T-cell (primary cell): ENCODE data around the gene MAPK8IP3. TPM values are rescaled to one million over a fixed set of nuclear protein-coding genes. Genes with fewer than 3 reads are reported as not detected.

Experiments
- ATAC-seq, 4 experiments: fragments of 200-7000 bp in 3 of 4; fragments of 150-1000 bp in 1 of 4; cut with Tn5 transposase; replicated peaks in 1 of 4; 1 replicate in 3 of 4; 2 replicates in 1 of 4; pipeline ENCODE4 v1.10.0; 2021; ENCODE audit warnings: moderate library complexity in 3 of 4, mild to moderate bottlenecking in 2 of 4, moderate number of reproducible peaks in 1 of 4
- CTCF ChIA-PET, 2 donors: fragments of 300-600 bp; sonication (Branson Sonifier 250); formaldehyde crosslinking; loops; one replicate each; lab custom pipeline; 2022; ENCODE audit warnings: antibody characterized with exemption in 2 of 2; lab: Charles Lee
- POLR2A ChIA-PET, 2 donors: fragments of 300-600 bp; sonication (Branson Sonifier 250); formaldehyde crosslinking; loops; one replicate each; lab custom pipeline; 2022; ENCODE audit warnings: antibody characterized with exemption in 2 of 2; lab: Charles Lee
- DNase-seq, 35 experiments: peaks; one replicate each; pipeline versions ENCODE4 v3.0.0 to v3.0.0-alpha.2; 2013 to 2023
- H3K27ac ChIP-seq: one replicate; pipeline ENCODE4 v1.5.1; 2013; ENCODE audit warnings: low read length
- H3K27me3 ChIP-seq, 2 experiments: replicated peaks in 1 of 2; 1 replicate in 1 of 2; 2 replicates in 1 of 2; pipeline versions ENCODE4 v1.6.1 to v1.7.0; 2013; ENCODE audit warnings: low read length in 1 of 2, mixed read lengths in 1 of 2; ENCODE audit not compliant: control insufficient read depth in 2 of 2, insufficient read depth in 2 of 2; ENCODE audit errors: extremely low read depth in 1 of 2
- H3K36me3 ChIP-seq, 2 donors: 1 replicate in 1 of 2; 2 replicates in 1 of 2; pipeline versions ENCODE4 v1.6.1 to v1.7.0; 2013; ENCODE audit warnings: low read length in 1 of 2; ENCODE audit not compliant: control insufficient read depth in 2 of 2, insufficient read depth in 1 of 2; ENCODE audit errors: extremely low read depth in 1 of 2
- H3K4me1 ChIP-seq, 2 experiments: 1 replicate in 1 of 2; 2 replicates in 1 of 2; pipeline versions ENCODE4 v1.6.1 to v1.7.0; 2013; ENCODE audit warnings: low read length in 2 of 2, mixed read lengths in 1 of 2; ENCODE audit not compliant: insufficient read depth in 2 of 2, control insufficient read depth in 1 of 2; ENCODE audit errors: extremely low read depth in 1 of 2
- H3K4me3 ChIP-seq, 2 donors: 1 replicate in 1 of 2; 2 replicates in 1 of 2; pipeline versions ENCODE4 v1.5.1 to v1.7.0; 2013; ENCODE audit warnings: mild to moderate bottlenecking in 2 of 2, low read length in 1 of 2, moderate library complexity in 1 of 2; ENCODE audit not compliant: control insufficient read depth in 1 of 2; ENCODE audit errors: extremely low read depth in 1 of 2
- H3K9me3 ChIP-seq: 2 replicates; pipeline ENCODE4 v1.7.0; 2013
- H3K27ac Mint-ChIP-seq, 2 donors: one replicate each; pipeline ENCODE4 v1.8.0; 2020 to 2021; ENCODE audit warnings: mild to moderate bottlenecking in 2 of 2, mixed read lengths in 2 of 2
- H3K27me3 Mint-ChIP-seq, 2 donors: one replicate each; pipeline ENCODE4 v1.8.0; 2021 to 2022; ENCODE audit warnings: mixed read lengths in 2 of 2
- H3K36me3 Mint-ChIP-seq: one replicate; pipeline ENCODE4 v1.8.0; 2021; ENCODE audit warnings: mixed read lengths
- H3K4me1 Mint-ChIP-seq, 3 donors: one replicate each; pipeline ENCODE4 v1.8.0; 2020 to 2022; ENCODE audit warnings: mixed read lengths in 3 of 3, mild to moderate bottlenecking in 1 of 3
- H3K4me3 Mint-ChIP-seq, 3 donors: one replicate each; pipeline ENCODE4 v1.8.0; 2020 to 2022; ENCODE audit warnings: mild to moderate bottlenecking in 3 of 3, mixed read lengths in 3 of 3, moderate library complexity in 3 of 3
- H3K9me3 Mint-ChIP-seq, 3 donors: one replicate each; pipeline ENCODE4 v1.8.0; 2020 to 2022; ENCODE audit warnings: mixed read lengths in 3 of 3
- WGBS: methylation state at CpG from one replicate; pipeline ENCODE4 v1.1.5; 2013; ENCODE audit warnings: missing lambda C conversion rate; ENCODE audit not compliant: insufficient coverage; 5-methylcytosine and 5-hydroxymethylcytosine counted together
- total RNA-seq, 35 experiments: library from RNA in 6 of 35; stranded (reverse) in 6 of 35; fragments of 120-200 nt in 1 of 35; gene quantifications; one replicate each; pipeline versions ENCODE4 v1.2.1 to v1.2.4 and lab custom pipeline; 2013 to 2026

MAPK8IP3 gene
- total RNA-seq, 5 donors from 2014 or later (not counting 1 experiment from before 2014, with no cell fraction given): 216 to 309 (median 290) TPM

DNA sequence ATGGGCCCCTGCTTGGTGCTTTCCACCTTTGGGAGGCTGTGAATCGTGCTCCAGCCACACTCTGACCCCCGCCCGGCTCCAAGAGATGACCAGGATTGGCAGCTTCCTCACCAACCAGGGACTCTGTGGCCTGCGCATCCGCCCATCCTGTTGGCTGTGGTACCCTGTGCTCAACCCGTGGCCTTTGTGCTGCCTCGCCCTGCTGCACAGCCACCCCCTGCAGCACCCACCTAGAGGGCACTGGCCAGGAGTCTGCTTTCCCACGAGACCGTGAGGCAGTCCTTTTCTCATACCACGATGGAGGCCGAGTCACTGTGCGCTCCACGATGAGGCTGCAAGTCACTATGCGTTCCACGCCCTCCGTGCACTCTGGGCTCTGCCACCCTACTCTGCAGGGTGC lies 46.0 kb downstream of the MAPK8IP3 start:
- no peak overlapping the region for H3K4me3 ChIP-seq
- no peak overlapping the region for H3K27ac ChIP-seq
- H3K27ac Mint-ChIP-seq: no peak overlapping the region
- peaks cover 25% of the 10 kb centered on the region for H3K36me3 Mint-ChIP-seq
- no peak overlapping the region for H3K4me3 Mint-ChIP-seq
- ChIA-PET POLR2A (no interaction called here), CTCF (no interaction called here)
- no peaks in the 10 kb centered on the region for H3K27me3 ChIP-seq
- H3K9me3 ChIP-seq: no peaks in the 10 kb centered on the region
- no peaks in the 10 kb centered on the region for H3K9me3 Mint-ChIP-seq
- peaks cover 4 to 10% (median 6%) of the 10 kb centered on the region in 3 donors for H3K4me1 Mint-ChIP-seq
- H3K4me1 ChIP-seq: peaks cover 0 to 2% of the 10 kb centered on the region in 2 experiments
- WGBS: 96% methylated on average over 16 of the region's 16 CpGs
- no peaks in the 10 kb centered on the region for H3K27me3 Mint-ChIP-seq
- H3K36me3 ChIP-seq: peaks cover 28 to 61% of the 10 kb centered on the region in 2 donors
- ATAC-seq: no peak
- DNase-seq: no peak

DNA sequence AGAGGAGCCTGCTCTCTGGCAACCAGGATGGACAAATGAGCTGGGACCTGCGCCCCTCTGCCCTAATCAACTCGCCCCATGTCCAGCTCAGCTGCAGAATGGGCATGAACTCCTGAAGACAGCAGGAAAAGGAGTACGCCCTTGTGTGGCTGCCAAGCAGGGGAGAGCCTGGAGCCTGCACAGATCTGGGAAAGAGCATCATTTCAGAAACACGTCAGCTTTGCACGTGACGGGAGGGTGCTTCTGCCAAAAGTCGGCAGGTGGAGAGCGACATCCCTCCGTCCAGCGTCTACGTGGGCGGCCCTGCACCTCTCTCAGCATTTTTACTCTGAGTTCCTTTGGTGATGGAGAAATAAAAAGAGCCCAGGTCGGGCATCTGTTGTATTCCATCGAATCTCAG lies 46.9 kb downstream of the MAPK8IP3 start:
- 100% methylated on average over 8 of the region's 14 CpGs for WGBS
- H3K36me3 ChIP-seq: peaks cover 26 to 52% of the 10 kb centered on the region in 2 donors
- H3K9me3 ChIP-seq: no peaks in the 10 kb centered on the region
- ChIA-PET CTCF (no interaction called here), POLR2A (no interaction called here)
- peaks cover 0 to 11% of the 10 kb centered on the region in 2 experiments for H3K4me1 ChIP-seq
- Mint-ChIP-seq H3K36me3 (peaks cover 25% of the 10 kb centered on the region), H3K4me3 (no peak overlapping the region), H3K4me1 (peaks cover 6 to 18% (median 9%) of the 10 kb centered on the region in 3 donors), H3K27me3 (no peaks in the 10 kb centered on the region), H3K9me3 (no peaks in the 10 kb centered on the region), H3K27ac (no peak overlapping the region)
- ATAC-seq: no peak
- H3K27me3 ChIP-seq: no peaks in the 10 kb centered on the region
- H3K27ac ChIP-seq: no peak overlapping the region
- DNase-seq: no peak
- no peak overlapping the region for H3K4me3 ChIP-seq

DNA sequence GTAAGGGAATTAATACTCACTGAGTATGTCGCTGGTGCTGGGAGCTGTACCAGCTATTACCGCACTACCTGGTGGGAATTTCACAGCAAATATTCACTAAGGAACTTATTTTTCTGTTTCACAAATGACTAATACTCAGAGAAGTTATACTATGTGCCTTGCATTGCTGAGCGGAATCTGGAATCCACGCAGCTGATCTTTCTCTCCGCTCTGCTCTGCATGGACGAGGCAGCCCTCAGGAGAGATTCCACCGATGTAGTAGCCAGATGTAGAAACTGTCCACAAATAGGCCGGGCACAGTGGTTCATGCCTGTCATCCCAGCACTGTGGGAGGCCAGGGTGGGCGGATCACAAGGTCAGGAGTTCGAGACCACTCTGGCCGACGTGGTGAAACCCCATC lies 48.2 kb downstream of the MAPK8IP3 start:
- H3K4me1 Mint-ChIP-seq: peaks cover 6 to 20% (median 9%) of the 10 kb centered on the region in 3 donors
- no peak overlapping the region for H3K4me3 Mint-ChIP-seq
- H3K36me3 ChIP-seq: peaks cover 24 to 44% of the 10 kb centered on the region in 2 donors
- H3K4me3 ChIP-seq: no peak overlapping the region
- H3K36me3 Mint-ChIP-seq: peaks cover 20% of the 10 kb centered on the region
- no peaks in the 10 kb centered on the region for H3K9me3 Mint-ChIP-seq
- peak overlapping the region in 1 of 2 donors; percentile 11 for H3K27ac Mint-ChIP-seq
- no peak overlapping the region for H3K27ac ChIP-seq
- WGBS: 90% methylated on average over 10 of the region's 12 CpGs
- ChIA-PET POLR2A (no interaction called here), CTCF (no interaction called here)
- no peaks in the 10 kb centered on the region for H3K27me3 ChIP-seq
- H3K9me3 ChIP-seq: no peaks in the 10 kb centered on the region
- ATAC-seq (no peak), DNase-seq (no peak)
- no peaks in the 10 kb centered on the region for H3K27me3 Mint-ChIP-seq
- H3K4me1 ChIP-seq: peaks cover 0 to 14% of the 10 kb centered on the region in 2 experiments

- Mint-ChIP-seq H3K9me3 (no peaks in the 10 kb centered on the region), H3K4me3 (no peak overlapping the region), H3K27me3 (no peaks in the 10 kb centered on the region), H3K4me1 (peaks cover 6 to 20% (median 9%) of the 10 kb centered on the region in 3 donors), H3K27ac (peak overlapping the region in 1 of 2 donors; percentile 77), H3K36me3 (peaks cover 16% of the 10 kb centered on the region)
- ATAC-seq: no peak
- no peak for DNase-seq
- POLR2A ChIA-PET: no interaction called here
- Histone ChIP-seq H3K27me3 (no peaks in the 10 kb centered on the region), H3K4me1 (peaks cover 0 to 14% of the 10 kb centered on the region in 2 experiments), H3K27ac (no peak overlapping the region), H3K36me3 (peaks cover 25 to 39% of the 10 kb centered on the region in 2 donors), H3K4me3 (no peak overlapping the region), H3K9me3 (no peaks in the 10 kb centered on the region)
- WGBS: 95% methylated on average over 18 of the region's 37 CpGs
- CTCF ChIA-PET: no interaction called here
Measured at GRCh38 chr16:1757714-1758461, 51.9 kb downstream of the MAPK8IP3 start.

DNA sequence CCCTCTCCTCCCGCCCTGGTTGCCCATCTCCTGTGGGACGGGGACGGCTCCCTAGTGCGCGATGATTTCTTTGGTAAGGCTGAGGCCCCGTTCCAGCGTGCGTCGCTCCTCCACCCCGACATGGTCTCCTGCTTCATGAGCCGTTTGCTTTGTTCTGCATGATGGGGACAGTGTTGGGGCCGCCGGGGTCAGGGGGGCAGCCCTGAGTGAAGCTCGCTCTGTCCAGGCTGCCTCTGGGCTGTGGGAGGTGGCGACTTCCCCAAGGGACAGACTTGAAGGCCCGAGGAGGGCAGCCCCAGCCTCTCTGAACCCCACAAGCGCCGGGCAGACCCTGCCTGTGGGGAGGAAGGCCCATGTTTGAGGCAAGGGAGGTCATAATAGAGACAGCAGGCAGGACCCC lies 52.9 kb downstream of the MAPK8IP3 start:
- Mint-ChIP-seq H3K9me3 (no peaks in the 10 kb centered on the region), H3K36me3 (peaks cover 14% of the 10 kb centered on the region), H3K27ac (no peak overlapping the region), H3K4me3 (no peak overlapping the region), H3K4me1 (peaks cover 6 to 20% (median 9%) of the 10 kb centered on the region in 3 donors), H3K27me3 (no peaks in the 10 kb centered on the region)
- Histone ChIP-seq H3K9me3 (no peaks in the 10 kb centered on the region), H3K27ac (no peak overlapping the region), H3K4me3 (no peak overlapping the region), H3K36me3 (peaks cover 22 to 41% of the 10 kb centered on the region in 2 donors), H3K27me3 (no peaks in the 10 kb centered on the region), H3K4me1 (peaks cover 0 to 14% of the 10 kb centered on the region in 2 experiments)
- ATAC-seq (no peak), DNase-seq (no peak)
- ChIA-PET CTCF (no interaction called here), POLR2A (no interaction called here)
- 98% methylated on average over 7 of the region's 18 CpGs for WGBS

- Mint-ChIP-seq H3K4me1 (peaks cover 6 to 20% (median 9%) of the 10 kb centered on the region in 3 donors), H3K27me3 (no peaks in the 10 kb centered on the region), H3K27ac (no peak overlapping the region), H3K36me3 (peaks cover 14% of the 10 kb centered on the region), H3K9me3 (no peaks in the 10 kb centered on the region), H3K4me3 (no peak overlapping the region)
- WGBS: 96% methylated on average over 19 of the region's 21 CpGs
- Histone ChIP-seq H3K27me3 (no peaks in the 10 kb centered on the region), H3K9me3 (no peaks in the 10 kb centered on the region), H3K4me1 (peaks cover 0 to 14% of the 10 kb centered on the region in 2 experiments), H3K36me3 (peaks cover 24 to 40% of the 10 kb centered on the region in 2 donors), H3K27ac (no peak overlapping the region), H3K4me3 (no peak overlapping the region)
- ATAC-seq: no peak
- ChIA-PET CTCF (no interaction called here), POLR2A (no interaction called here)
- DNase-seq: no peak
Measured at GRCh38 chr16:1759511-1759910, 53.5 kb downstream of the MAPK8IP3 start.
